NCI-H69 (cell line): ENCODE measurements around the gene EID2B.
A peak's percentile ranks its signal among the peaks of the same experiment; 100 is the strongest.

Source experiments
- DNase-seq: peaks from one replicate; lab custom pipeline; 2025; lab: John Stamatoyannopoulos, UW

The EID2B gene

GRCh38 chr19:39532233-39533002 lies at the start of gene EID2B:
EID2B (minus strand) TSS chr19:39532852; CDS start chr19:39532802, 50 bp downstream.
- DNase-seq, result peak; percentile 97

- no peak for DNase-seq
These were observed 49.8 kb upstream of the EID2B start for GRCh38 chr19:39582442-39582841.

- DNase-seq, result no peak
These were observed 36.0 kb upstream of the EID2B start for GRCh38 chr19:39568604-39569003.

- no peak for DNase-seq
These were observed 33.4 kb upstream of the EID2B start for GRCh38 chr19:39566064-39566463.

- DNase-seq, result no peak
These were observed 30.8 kb upstream of the EID2B start for GRCh38 chr19:39563408-39563807.

- peak; percentile 51 for DNase-seq
These were observed 26.0 kb upstream of the EID2B start for GRCh38 chr19:39558624-39559117.

- peak; percentile 80 for DNase-seq
These were observed 25.4 kb upstream of the EID2B start for GRCh38 chr19:39557811-39558623.

GRCh38 chr19:39555883-39556282 lies 23.2 kb upstream of the EID2B start:
- DNase-seq, result no peak

GRCh38 chr19:39554701-39555311 lies 22.2 kb upstream of the EID2B start:
- DNase-seq, result no peak

- DNase-seq, result peak; percentile 36
These were observed 20.5 kb upstream of the EID2B start for GRCh38 chr19:39553082-39553652.

GRCh38 chr19:39550197-39550596 lies 17.5 kb upstream of the EID2B start:
- DNase-seq, result no peak

- peak; percentile 30 for DNase-seq
These were observed 13.9 kb upstream of the EID2B start for GRCh38 chr19:39546599-39546998.

- DNase-seq, result no peak
These were observed 12.3 kb upstream of the EID2B start for GRCh38 chr19:39544911-39545310.

GRCh38 chr19:39544226-39544903 lies 11.7 kb upstream of the EID2B start:
- DNase-seq, result no peak

- DNase-seq, result no peak
These were observed 10.8 kb upstream of the EID2B start for GRCh38 chr19:39543477-39543857.

- DNase-seq, result peak; percentile 85
These were observed 9.6 kb upstream of the EID2B start for GRCh38 chr19:39542206-39542605.

GRCh38 chr19:39540333-39540673 lies 7.7 kb upstream of the EID2B start:
- DNase-seq, result no peak

GRCh38 chr19:39539518-39540332 lies 7.1 kb upstream of the EID2B start, which contains the start of gene EID2:
EID2 (minus strand) TSS chr19:39540161; CDS start chr19:39540079, 82 bp downstream.
- peak; percentile 97 for DNase-seq

- no peak for DNase-seq
These were observed 6.5 kb upstream of the EID2B start for GRCh38 chr19:39539165-39539517.

GRCh38 chr19:39533791-39534190 lies 1.1 kb upstream of the EID2B start:
- no peak for DNase-seq

- DNase-seq, result no peak
These were observed 406 bp upstream of the EID2B start for GRCh38 chr19:39533003-39533512.
